ENCODE results near the gene AFMID. TPM values are rescaled to one million over a fixed set of nuclear protein-coding genes. Genes with fewer than 3 reads are reported as not detected.

The AFMID gene
- total RNA-seq, 1 donor from 2014 or later, result 23.0 TPM

GRCh38 chr17:78253946-78254672, 66.9 kb downstream of the AFMID start:
- Histone ChIP-seq H3K27me3 (ENCODE audit: control insufficient read depth in 3 of 3, insufficient read depth in 3 of 3, low read length in 3 of 3) (peaks cover 0 to 6% (median 3%) of the 10 kb centered on the region in 3 donors), H3K36me3 (ENCODE audit: control insufficient read depth in 3 of 3, insufficient read depth in 3 of 3, low read length in 3 of 3) (no peaks in the 10 kb centered on the region), H3K9ac (ENCODE audit: low read depth in 1 of 3, low read length in 3 of 3) (peak overlapping the region; percentile 92 to 97 (median 93)), H3K9me3 (ENCODE audit: control insufficient read depth in 3 of 3, low read length in 3 of 3) (no peaks in the 10 kb centered on the region), H3K27ac (ENCODE audit: low read depth, low read length) (peak overlapping the region; percentile 84), H3K4me1 (ENCODE audit: control insufficient read depth in 3 of 3, insufficient read depth in 3 of 3, low read length in 3 of 3) (peaks cover 21 to 32% (median 22%) of the 10 kb centered on the region in 3 donors), H3K4me3 (ENCODE audit: low read length in 3 of 3) (peak overlapping the region; percentile 77 to 94 (median 91))

GRCh38 chr17:78255029-78255656, 68.0 kb downstream of the AFMID start:
- H3K9me3 ChIP-seq (ENCODE audit: control insufficient read depth in 3 of 3, low read length in 3 of 3), result no peaks in the 10 kb centered on the region
- H3K4me1 ChIP-seq (ENCODE audit: control insufficient read depth in 3 of 3, insufficient read depth in 3 of 3, low read length in 3 of 3), result peaks cover 21 to 32% (median 22%) of the 10 kb centered on the region in 3 donors
- peaks cover 0 to 6% (median under 1%) of the 10 kb centered on the region in 3 donors for H3K27me3 ChIP-seq (ENCODE audit: control insufficient read depth in 3 of 3, insufficient read depth in 3 of 3, low read length in 3 of 3)
- no peak overlapping the region for H3K27ac ChIP-seq (ENCODE audit: low read depth, low read length)
- no peaks in the 10 kb centered on the region for H3K36me3 ChIP-seq (ENCODE audit: control insufficient read depth in 3 of 3, insufficient read depth in 3 of 3, low read length in 3 of 3)
- H3K9ac ChIP-seq (ENCODE audit: low read depth in 1 of 3, low read length in 3 of 3), result no peak overlapping the region
- H3K4me3 ChIP-seq (ENCODE audit: low read length in 3 of 3), result no peak overlapping the region

- Histone ChIP-seq H3K27ac (ENCODE audit: low read depth, low read length) (no peak overlapping the region), H3K4me1 (ENCODE audit: control insufficient read depth in 3 of 3, insufficient read depth in 3 of 3, low read length in 3 of 3) (peaks cover 16 to 22% (median 16%) of the 10 kb centered on the region in 3 donors), H3K36me3 (ENCODE audit: control insufficient read depth in 3 of 3, insufficient read depth in 3 of 3, low read length in 3 of 3) (no peaks in the 10 kb centered on the region), H3K4me3 (ENCODE audit: low read length in 3 of 3) (no peak overlapping the region), H3K9me3 (ENCODE audit: control insufficient read depth in 3 of 3, low read length in 3 of 3) (no peaks in the 10 kb centered on the region), H3K9ac (ENCODE audit: low read depth in 1 of 3, low read length in 3 of 3) (no peak overlapping the region), H3K27me3 (ENCODE audit: control insufficient read depth in 3 of 3, insufficient read depth in 3 of 3, low read length in 3 of 3) (peaks cover 0 to 6% (median 0%) of the 10 kb centered on the region in 3 donors)
Observed at GRCh38 chr17:78255953-78256706, 69.0 kb downstream of the AFMID start.

DNA sequence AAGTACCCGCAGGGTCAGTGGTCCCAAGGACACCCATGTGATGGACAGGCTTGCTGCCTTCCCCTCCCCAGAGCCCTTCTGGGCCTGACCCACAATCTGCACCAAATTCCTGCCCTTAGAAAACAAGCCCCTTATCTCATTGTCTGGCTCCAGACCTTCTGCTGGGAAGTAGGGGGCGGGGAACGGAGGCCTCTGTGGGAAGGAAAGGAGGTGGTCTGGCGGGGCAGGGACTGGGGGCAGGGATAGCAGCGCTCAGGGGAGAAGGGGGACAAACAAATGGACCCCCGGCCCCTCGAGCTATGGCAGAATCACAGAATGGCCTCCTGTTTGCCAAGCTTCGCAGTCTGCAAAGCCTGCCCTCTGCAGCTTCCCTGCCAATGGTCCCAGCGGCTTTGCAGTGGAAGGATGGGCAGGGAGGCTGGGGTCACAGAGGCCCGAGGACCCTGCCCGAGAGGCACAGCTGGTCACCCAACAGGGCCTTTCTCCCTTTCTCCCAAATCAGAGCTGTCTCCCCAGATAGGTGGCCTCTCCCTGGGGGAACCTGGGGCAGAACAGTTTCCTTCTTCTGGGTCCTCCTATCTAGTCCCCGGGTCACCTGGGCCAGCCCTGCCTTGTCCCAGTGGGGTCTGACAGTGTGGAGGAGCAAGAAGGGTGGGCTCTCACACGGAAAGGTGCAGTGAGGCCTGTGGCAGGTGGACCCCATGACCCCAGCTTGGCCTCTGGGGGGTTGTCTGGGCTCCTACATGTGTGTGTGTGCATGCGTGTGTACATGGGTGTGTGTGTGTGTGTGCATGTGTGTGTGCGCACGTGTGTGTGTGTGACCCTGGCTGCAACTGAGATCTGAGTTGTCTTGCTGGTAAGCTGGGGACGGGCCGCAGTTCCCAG, 69.8 kb downstream of the AFMID start:
- no peak overlapping the region for H3K27ac ChIP-seq (ENCODE audit: low read depth, low read length)

More for the DNA sequence above, 69.8 kb downstream of the AFMID start:
- H3K27me3 ChIP-seq (ENCODE audit: control insufficient read depth in 3 of 3, insufficient read depth in 3 of 3, low read length in 3 of 3), result peaks cover 0 to 6% (median 0%) of the 10 kb centered on the region in 3 donors
- H3K4me1 ChIP-seq (ENCODE audit: control insufficient read depth in 3 of 3, insufficient read depth in 3 of 3, low read length in 3 of 3), result peaks cover 12 to 17% (median 13%) of the 10 kb centered on the region in 3 donors
- H3K9me3 ChIP-seq (ENCODE audit: control insufficient read depth in 3 of 3, low read length in 3 of 3), result no peaks in the 10 kb centered on the region
- H3K36me3 ChIP-seq (ENCODE audit: control insufficient read depth in 3 of 3, insufficient read depth in 3 of 3, low read length in 3 of 3), result no peaks in the 10 kb centered on the region
- H3K9ac ChIP-seq (ENCODE audit: low read depth in 1 of 3, low read length in 3 of 3), result no peak overlapping the region
- H3K4me3 ChIP-seq (ENCODE audit: low read length in 3 of 3), result no peak overlapping the region

Small RNA genes within 50 kb of the gene (small RNA-seq; reads per million reads assigned to genes)
- not detected for gene AC087645.1

Other genes with a start within 250 kb of the AFMID start
- gene TNRC6C, start 228.7 kb upstream of the AFMID start, total RNA-seq, result 12.5 TPM
- gene TMC6, start 58.6 kb upstream of the AFMID start, total RNA-seq, result 15.7 TPM
- gene TMC8, start 56.6 kb upstream of the AFMID start, total RNA-seq, result 7.8 TPM
- gene C17orf99, start 41.0 kb upstream of the AFMID start, total RNA-seq, result 0.52 TPM
- gene SYNGR2, start 18.8 kb upstream of the AFMID start, total RNA-seq, result 34.4 TPM
- 12.0 TPM for gene TK1, start 310 bp upstream of the AFMID start, total RNA-seq
- gene BIRC5, start 26.9 kb downstream of the AFMID start, total RNA-seq, result 11.0 TPM
- not detected for gene TMEM235, start 44.3 kb downstream of the AFMID start, total RNA-seq
- 15.7 TPM for gene SOCS3, start 172.7 kb downstream of the AFMID start, total RNA-seq
- 15.1 TPM for gene PGS1, start 191.3 kb downstream of the AFMID start, total RNA-seq

Measured in skeletal muscle tissue (tissue), 5 donors.